NT2/D1 (cell line): ENCODE data around the gene FFAR2.

Source experiments
- SUZ12 ChIP-seq: IDR thresholded peaks from 2 replicates; pipeline ENCODE4 v1.6.1; 2011; ENCODE audit not compliant: insufficient read length, insufficient read depth; ENCODE audit errors: extremely low read depth
- YY1 ChIP-seq: IDR thresholded peaks from 2 replicates; pipeline ENCODE4 v1.6.1; 2011; ENCODE audit not compliant: insufficient read length, insufficient read depth
- ZNF274 ChIP-seq: IDR thresholded peaks from 2 replicates; pipeline ENCODE4 v1.6.1; 2011; ENCODE audit warnings: mild to moderate bottlenecking, low read depth, low read length

GRCh38 chr19:35500611-35501010 lies 52.6 kb downstream of the FFAR2 start:
- no peak for TF ChIP-seq YY1
- no peak for TF ChIP-seq ZNF274
- TF ChIP-seq SUZ12 = no peak
